ENCODE measurements around the gene CTNNBIP1. TPM values are rescaled to one million over a fixed set of nuclear protein-coding genes. Genes with fewer than 3 reads are reported as not detected.

Gene CTNNBIP1
- polyA plus RNA-seq, 1 donor from 2014 or later: 69.3 TPM

GRCh38 chr1:9873992-9874391 lies 36.1 kb downstream of the CTNNBIP1 start:
- Histone ChIP-seq H3K27ac (ENCODE audit: low read length) (no peak overlapping the region), H3K9me2 (ENCODE audit: insufficient read depth, low read length) (no peaks in the 10 kb centered on the region), H3F3A (ENCODE audit: insufficient read depth, low read length, poor library complexity, severe bottlenecking) (no peaks in the 10 kb centered on the region), H3K36me3 (ENCODE audit: insufficient read depth, low read length) (no peaks in the 10 kb centered on the region), H3K4me2 (ENCODE audit: low read length) (no peak overlapping the region), H3K4me3 (ENCODE audit: low read length) (no peak overlapping the region), H3K9ac (ENCODE audit: low read length) (no peak overlapping the region), H3K79me2 (replicated peaks; ENCODE audit: insufficient read depth, low read length) (no peaks in the 10 kb centered on the region), H3K27me3 (ENCODE audit: insufficient read depth, low read depth, low read length) (no peaks in the 10 kb centered on the region), H3K9me3 (ENCODE audit: low read length) (no peaks in the 10 kb centered on the region), H4K20me1 (ENCODE audit: insufficient read depth) (no peaks in the 10 kb centered on the region), H2AFZ (ENCODE audit: low read depth, low read length) (no peak overlapping the region)
- TF ChIP-seq REST (IDR thresholded peaks at IDR 0.05; ENCODE audit: borderline replicate concordance): no peak

- Histone ChIP-seq H3K27me3 (ENCODE audit: insufficient read depth, low read depth, low read length) (no peaks in the 10 kb centered on the region), H3K4me3 (ENCODE audit: low read length) (no peak overlapping the region), H3K36me3 (ENCODE audit: insufficient read depth, low read length) (no peaks in the 10 kb centered on the region), H3K9me3 (ENCODE audit: low read length) (no peaks in the 10 kb centered on the region), H3K9me2 (ENCODE audit: insufficient read depth, low read length) (no peaks in the 10 kb centered on the region), H4K20me1 (ENCODE audit: insufficient read depth) (no peaks in the 10 kb centered on the region), H2AFZ (ENCODE audit: low read depth, low read length) (no peak overlapping the region), H3F3A (ENCODE audit: insufficient read depth, low read length, poor library complexity, severe bottlenecking) (no peaks in the 10 kb centered on the region), H3K27ac (ENCODE audit: low read length) (no peak overlapping the region), H3K4me2 (ENCODE audit: low read length) (no peak overlapping the region), H3K9ac (ENCODE audit: low read length) (no peak overlapping the region), H3K79me2 (replicated peaks; ENCODE audit: insufficient read depth, low read length) (no peaks in the 10 kb centered on the region)
- TF ChIP-seq EZH2 (IDR thresholded peaks at IDR 0.05; ENCODE audit: borderline replicate concordance, insufficient read depth, low read length, poor library complexity, severe bottlenecking): no peak
- TF ChIP-seq RAD21 (conservative IDR thresholded peaks at IDR 0.05): no peak
- TF ChIP-seq SMC3 (conservative IDR thresholded peaks at IDR 0.05; ENCODE audit: poor library complexity): no peak
- no peak for TF ChIP-seq TAF1 (IDR thresholded peaks at IDR 0.05; ENCODE audit: low read depth)
- no peak for TF ChIP-seq MXI1 (conservative IDR thresholded peaks at IDR 0.05; ENCODE audit: poor library complexity, severe bottlenecking)
- no peak for TF ChIP-seq CTCF (IDR thresholded peaks at IDR 0.05; ENCODE audit: poor library complexity, severe bottlenecking)
- no peak for TF ChIP-seq EP300 (conservative IDR thresholded peaks at IDR 0.05; ENCODE audit: poor library complexity, severe bottlenecking)
- no peak for TF ChIP-seq POLR2AphosphoS5 (IDR thresholded peaks at IDR 0.05)
- TF ChIP-seq REST (IDR thresholded peaks at IDR 0.05; ENCODE audit: borderline replicate concordance): no peak
Measured at GRCh38 chr1:9873385-9873784, 36.7 kb downstream of the CTNNBIP1 start.
